GM12892 (cell line): ENCODE results near the gene LDB3.

Source experiments
- DNase-seq: peaks from one replicate; pipeline ENCODE4 v3.0.0; 2011; ENCODE audit not compliant: insufficient read length
- FAIRE-seq: peaks from 2 replicates; lab custom pipeline; 2011; peaks lifted over from hg19 to GRCh38; lab: Jason Lieb, UNC
- POLR2A ChIP-seq: IDR thresholded peaks from 2 replicates; pipeline ENCODE4 v1.6.1; 2011; ENCODE audit warnings: low read depth, low read length, control low read depth
- POLR2AphosphoS5 ChIP-seq: IDR thresholded peaks from 2 replicates; pipeline ENCODE4 v1.6.1; 2011; ENCODE audit warnings: low read depth, low read length, control low read depth
- TAF1 ChIP-seq: IDR thresholded peaks from 2 replicates; pipeline ENCODE4 v1.6.1; 2011; ENCODE audit warnings: low read depth, mild to moderate bottlenecking, control low read depth, low read length, borderline replicate concordance

The LDB3 gene

DNA sequence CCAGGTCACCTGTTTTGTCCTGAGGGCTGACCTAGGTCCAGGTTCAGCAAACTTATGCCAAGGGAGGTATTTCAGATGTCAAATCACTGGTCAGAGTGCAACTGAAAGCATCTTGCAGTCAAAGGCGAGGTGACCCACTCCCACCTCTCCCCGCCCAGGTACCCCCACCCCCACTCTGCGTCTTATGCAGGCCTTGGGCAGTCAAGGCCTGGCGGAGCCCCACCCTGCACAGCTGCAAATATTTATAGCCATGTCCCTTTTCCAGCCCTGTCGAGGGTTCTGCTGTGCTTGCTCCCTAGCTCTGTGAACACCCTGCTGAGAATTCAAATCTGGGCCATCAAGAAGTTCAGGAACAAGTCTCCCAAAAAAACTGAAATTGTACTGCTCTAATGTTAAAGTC, 47.5 kb downstream of the LDB3 start:
- no peak for DNase-seq
- no peak for FAIRE-seq
- no peak for TF ChIP-seq TAF1
- TF ChIP-seq POLR2AphosphoS5: no peak
- no peak for TF ChIP-seq POLR2A

DNA sequence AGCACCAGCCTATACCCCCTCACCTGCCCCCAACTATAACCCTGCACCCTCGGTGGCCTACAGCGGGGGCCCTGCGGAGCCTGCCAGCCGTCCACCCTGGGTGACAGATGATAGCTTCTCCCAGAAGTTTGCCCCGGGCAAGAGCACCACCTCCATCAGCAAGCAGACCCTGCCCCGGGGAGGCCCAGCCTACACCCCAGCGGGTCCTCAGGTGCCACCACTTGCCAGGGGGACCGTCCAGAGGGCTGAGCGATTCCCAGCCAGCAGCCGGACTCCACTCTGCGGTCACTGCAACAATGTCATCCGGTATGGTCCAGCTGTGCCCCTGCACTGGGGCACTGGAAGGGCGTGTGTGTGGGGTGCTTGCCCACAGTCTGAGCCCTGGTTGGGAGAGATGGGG, 48.2 kb downstream of the LDB3 start:
- no peak for DNase-seq
- no peak for FAIRE-seq
- TF ChIP-seq POLR2AphosphoS5 (no peak), POLR2A (no peak), TAF1 (no peak)

DNA sequence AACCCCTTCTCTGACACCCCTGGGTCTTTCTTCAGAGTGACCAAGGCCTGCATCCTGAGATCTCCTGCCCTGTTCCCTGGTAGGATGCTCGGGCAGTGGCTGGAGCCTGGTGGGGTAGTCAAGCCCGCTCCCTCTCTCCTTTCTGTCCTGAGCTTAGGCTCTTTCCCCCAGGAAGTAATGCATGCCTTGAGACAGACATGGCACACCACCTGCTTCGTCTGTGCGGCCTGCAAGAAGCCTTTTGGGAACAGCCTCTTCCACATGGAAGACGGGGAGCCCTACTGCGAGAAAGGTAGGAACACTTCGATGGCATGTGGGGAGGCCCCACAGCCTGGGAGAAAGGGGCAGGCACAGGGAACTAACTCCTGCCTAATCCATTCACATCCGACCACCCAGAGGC, 50.2 kb downstream of the LDB3 start:
- TF ChIP-seq POLR2AphosphoS5 (no peak), POLR2A (no peak)
- DNase-seq (no peak), FAIRE-seq (no peak)

DNA sequence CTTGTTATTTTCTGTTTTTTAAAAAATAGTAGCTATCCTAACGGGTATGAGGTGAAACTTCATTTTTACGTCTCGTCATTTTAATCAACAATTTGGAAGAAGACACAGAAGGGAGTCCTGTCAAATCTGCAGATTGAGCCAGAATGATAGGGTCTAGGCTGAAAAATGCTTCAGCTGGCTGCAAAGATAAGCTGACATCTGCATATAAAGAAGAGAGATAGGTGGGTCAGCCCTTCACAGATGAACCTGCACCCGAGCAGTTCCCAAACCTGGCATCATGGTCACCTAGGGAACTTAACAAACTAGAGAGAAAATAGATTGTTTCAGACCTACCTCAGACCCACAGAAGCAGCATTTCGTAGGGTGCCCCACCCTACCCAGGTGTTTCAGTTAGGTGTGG, 52.9 kb downstream of the LDB3 start:
- no peak for DNase-seq
- TF ChIP-seq POLR2AphosphoS5: no peak
- no peak for TF ChIP-seq POLR2A
- TF ChIP-seq TAF1: no peak
- no peak for FAIRE-seq

DNA sequence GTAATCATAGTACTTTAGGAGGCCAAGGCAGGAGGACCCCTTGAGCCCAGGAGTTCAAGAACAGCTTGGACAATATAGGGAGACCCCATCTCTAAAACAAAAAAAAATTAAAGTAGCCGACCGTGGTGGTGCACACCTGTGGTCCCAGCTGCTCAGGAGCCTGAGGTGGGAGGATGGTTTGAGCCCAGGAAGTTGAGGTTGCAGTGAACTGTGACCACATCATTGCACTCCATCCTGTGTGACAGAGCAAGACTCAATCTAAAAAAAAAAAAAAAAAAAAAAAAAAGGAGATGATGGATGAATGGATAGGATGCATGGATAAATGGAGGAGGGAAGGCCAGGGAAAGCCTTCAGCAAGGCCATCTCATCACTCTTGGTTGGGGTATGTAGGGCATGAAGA, 54.7 kb downstream of the LDB3 start:
- no peak for FAIRE-seq
- no peak for DNase-seq
- TF ChIP-seq POLR2A: no peak
- no peak for TF ChIP-seq TAF1
- TF ChIP-seq POLR2AphosphoS5: no peak

DNA sequence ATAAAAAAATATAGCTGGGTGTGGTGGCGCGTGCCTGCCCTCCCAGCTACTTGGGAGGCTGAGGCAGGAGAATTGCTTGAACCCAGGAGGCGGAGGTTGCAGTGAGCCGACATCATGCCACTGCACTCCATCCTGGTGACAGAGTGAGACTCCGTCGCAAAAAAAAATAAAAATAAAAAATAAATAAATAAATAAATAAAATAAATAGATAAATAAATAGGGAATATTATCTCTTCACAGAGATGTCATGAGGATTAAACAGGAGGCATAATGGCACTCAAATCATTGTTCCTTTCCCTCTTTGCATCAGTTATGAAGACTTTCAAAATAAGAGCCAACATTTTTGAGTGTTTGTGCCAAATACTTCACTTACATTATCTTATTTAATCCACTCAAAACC, 56.1 kb downstream of the LDB3 start:
- DNase-seq (no peak), FAIRE-seq (no peak)
- TF ChIP-seq POLR2AphosphoS5 (no peak), POLR2A (no peak), TAF1 (no peak)

DNA sequence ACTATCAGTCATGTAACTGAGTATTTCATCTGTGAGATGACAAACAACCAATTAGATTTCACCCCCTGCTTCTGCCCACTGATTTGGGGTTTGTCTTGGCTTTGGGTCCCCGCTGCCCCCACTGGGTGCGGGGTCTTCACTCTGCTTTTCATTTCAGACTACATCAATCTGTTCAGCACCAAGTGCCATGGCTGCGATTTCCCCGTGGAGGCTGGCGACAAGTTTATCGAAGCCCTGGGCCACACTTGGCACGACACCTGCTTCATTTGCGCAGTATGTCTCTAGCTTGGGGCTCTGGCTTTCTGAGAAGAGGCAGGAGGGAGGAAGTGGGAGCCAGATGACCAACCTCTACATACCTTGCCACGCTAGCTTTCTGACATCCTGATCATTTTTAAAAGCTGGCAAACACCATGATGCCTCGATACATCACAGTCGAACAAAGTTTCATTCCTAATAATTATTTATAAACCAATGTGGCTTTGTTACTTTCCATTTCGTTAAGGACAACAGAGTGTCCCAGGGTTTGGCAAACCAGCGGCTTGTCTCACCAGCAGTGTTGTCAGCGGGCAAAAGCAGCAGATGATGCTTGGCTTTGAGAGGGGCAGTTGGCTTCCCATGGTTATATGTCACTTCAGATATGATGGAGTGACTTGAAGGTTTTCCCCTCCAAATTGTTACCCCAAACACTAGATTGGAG, 57.8 kb downstream of the LDB3 start:
- TF ChIP-seq TAF1: no peak
- no peak for TF ChIP-seq POLR2A
- no peak for TF ChIP-seq POLR2AphosphoS5
- no peak for DNase-seq
- no peak for FAIRE-seq

DNA sequence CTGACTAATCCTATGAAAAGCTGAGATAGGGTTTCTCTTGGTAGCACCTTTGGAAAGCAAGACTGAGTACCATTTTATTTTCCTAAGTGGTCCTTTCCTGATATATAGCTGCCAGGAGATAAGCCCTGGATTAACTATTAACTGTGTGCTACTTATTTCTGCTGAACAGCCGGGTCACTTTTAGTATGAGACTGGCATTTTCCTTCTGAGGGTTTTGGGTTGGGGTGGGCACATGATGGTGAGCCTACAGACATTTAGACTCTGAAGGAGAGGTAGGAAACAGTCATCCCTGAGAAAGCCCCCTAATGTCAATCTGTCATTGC, 58.3 kb downstream of the LDB3 start:
- TF ChIP-seq POLR2A (no peak), TAF1 (no peak), POLR2AphosphoS5 (no peak)
- FAIRE-seq (no peak), DNase-seq (no peak)

DNA sequence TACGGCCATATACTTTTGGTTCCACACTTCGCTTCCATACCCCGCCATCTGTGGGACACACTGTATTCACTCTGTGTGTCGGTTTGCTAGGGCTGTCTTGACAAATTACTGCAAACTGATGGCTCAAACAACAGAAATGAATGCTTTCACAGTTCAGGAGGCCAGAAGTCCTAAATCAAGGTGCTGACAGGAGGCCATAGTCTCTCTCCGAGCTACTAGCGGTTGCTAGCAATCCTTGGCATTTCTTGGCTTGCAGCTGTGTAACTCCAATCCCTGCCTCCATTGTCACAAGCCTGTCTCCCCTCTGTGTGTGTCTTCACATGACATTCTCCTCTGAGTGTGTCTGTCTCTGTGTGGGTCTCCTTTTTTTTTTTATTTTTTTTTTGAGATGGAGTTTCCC, 59.2 kb downstream of the LDB3 start:
- no peak for FAIRE-seq
- TF ChIP-seq POLR2AphosphoS5 (no peak), TAF1 (no peak), POLR2A (no peak)

DNA sequence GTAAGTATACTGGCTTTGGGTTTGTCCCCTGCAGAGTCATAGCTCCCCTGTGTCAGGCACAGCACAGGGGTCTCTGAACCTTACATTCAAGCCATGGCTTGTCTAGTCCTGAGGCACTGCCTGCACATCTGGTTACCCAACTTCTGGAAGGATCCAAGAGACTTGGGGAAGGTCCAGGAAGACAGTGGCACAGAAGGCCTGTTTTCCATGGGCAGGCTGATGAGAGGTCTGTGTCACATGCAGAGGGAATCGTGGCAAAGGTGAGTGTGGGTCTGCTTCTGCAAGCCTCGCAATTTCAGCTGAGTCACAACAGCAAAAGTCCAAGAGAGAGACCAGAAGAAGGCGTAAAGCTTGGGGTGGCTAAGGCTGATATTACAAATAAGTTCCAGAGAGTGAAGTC, 59.7 kb downstream of the LDB3 start:
- FAIRE-seq: no peak
- DNase-seq: no peak
- TF ChIP-seq POLR2AphosphoS5 (no peak), TAF1 (no peak), POLR2A (no peak)

More for the DNA sequence above, 59.2 kb downstream of the LDB3 start:
- no peak for DNase-seq

DNA sequence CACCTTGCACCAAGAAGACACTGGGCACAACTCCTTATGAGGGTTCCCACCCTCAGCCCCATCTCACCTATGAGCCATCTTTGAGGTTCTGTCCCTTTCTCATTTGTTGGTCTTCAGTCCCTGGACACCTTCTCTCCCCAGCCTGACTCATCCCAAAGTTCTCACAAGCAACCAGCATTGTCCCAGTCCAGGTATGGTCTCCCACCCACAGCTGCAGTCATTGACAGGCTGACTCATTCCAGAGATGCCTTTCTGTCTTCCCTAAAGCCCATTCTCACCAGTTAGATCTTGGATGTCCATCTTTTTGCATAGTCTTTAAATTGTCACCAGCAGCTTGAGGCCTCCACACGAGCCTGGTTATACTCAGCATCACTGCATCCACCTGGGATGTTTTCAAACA, 61.4 kb downstream of the LDB3 start:
- DNase-seq: no peak
- no peak for FAIRE-seq
- TF ChIP-seq POLR2AphosphoS5 (no peak), TAF1 (no peak), POLR2A (no peak)

DNA sequence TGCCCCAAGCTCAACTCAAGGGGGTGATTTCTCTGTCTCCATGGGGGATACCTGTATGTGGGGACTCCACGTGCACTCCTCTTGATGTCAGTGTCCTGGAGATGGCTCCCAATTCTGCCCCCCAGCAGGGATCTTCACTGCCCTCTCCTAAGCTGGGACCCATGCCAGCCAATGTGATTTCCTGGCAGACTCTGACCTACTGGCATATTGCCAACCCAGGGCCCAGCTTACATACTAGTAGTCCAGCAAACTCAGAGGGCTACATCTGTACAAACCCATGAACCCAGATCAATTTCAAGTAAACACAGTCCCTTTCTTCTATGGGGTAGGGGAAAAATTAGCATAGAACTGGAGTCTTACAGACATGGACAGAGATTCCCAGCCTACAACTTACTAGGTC, 61.9 kb downstream of the LDB3 start:
- TF ChIP-seq POLR2A (no peak), POLR2AphosphoS5 (no peak), TAF1 (no peak)
- DNase-seq (no peak), FAIRE-seq (no peak)
